DOHH2 (cell line): ENCODE measurements around the gene GLOD5.

Experiments
- CTCF ChIP-seq: fragments of 200-600 bp; sonication (generic); IDR thresholded peaks from one replicate; pipeline ENCODE4 v1.5.1; 2014; ENCODE audit warnings: antibody characterized with exemption, mild to moderate bottlenecking, low read depth, low read length; ENCODE audit not compliant: poor library complexity, severe bottlenecking
- EZH2phosphoT487 ChIP-seq: fragments of 200-600 bp; sonication (generic); IDR thresholded peaks from 2 replicates; pipeline ENCODE4 v1.6.1; 2017; ENCODE audit warnings: borderline replicate concordance, mild to moderate bottlenecking, antibody characterized with exemption, low read length, moderate library complexity, mixed read lengths

DNA sequence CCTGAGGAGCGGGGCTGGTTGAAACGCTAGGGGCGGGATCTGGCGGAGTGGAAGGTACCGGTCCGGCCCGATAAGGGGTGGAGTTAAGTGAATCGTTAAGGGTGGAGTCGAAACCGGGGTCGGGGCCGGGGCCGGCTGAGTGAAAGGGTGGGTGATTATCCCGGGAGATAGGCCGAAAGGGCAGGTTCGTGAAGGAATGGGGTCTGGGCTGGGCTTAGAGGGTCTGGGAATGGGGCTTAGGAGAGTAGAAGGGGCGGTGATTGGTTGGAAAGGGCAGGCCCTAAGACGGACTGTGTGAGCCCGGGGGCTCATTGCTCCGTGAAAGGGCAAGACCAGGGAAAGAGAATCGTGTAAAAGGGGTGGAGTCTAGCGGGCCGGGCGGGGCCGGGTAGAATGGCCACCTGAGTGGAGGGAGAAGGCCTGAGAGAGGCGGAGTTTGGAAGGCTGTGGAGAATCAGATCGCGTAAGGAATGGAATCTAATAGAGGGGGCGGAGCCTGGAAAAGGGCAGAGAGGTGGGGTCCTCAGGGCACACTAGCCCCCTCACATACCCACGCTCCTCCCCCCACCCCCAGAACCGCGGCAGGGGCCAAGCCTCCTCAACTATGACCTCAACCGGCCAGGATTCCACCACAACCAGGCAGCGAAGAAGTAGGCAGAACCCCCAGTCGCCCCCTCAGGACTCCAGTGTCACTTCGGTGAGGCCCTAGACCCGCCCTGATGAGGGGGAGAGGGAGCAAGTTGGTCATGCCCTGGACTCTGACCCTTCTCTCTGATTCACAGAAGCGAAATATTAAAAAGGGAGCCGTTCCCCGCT lies 40.8 kb downstream of the GLOD5 start:
- TF ChIP-seq CTCF (no peak), EZH2phosphoT487 (no peak)
